Measurements from ENCODE around the gene MIGA1. TPM values are rescaled to one million over a fixed set of nuclear protein-coding genes. Genes with fewer than 3 reads are reported as not detected.

The MIGA1 gene
- total and polyA plus RNA-seq, 9 of the 15 experiments (the other 6 are each of a cell fraction or from before 2014, with no cell fraction given) = 1.6 to 5.1 (median 2.9) TPM

GRCh38 chr1:77757066-77757584, 22.3 kb upstream of the MIGA1 start:
- Histone ChIP-seq H3K27ac (ENCODE audit: extremely low read depth, low read depth, low read length) (peak overlapping the region; percentile 10; the same call in 1 of the 3 replicates), H3K4me3 (peak overlapping the region; percentile 99; the same call in 1 of the 2 replicates), H4K20me1 (replicated peaks; ENCODE audit: control insufficient read depth, insufficient read depth, low read length) (peaks cover 6% of the 10 kb centered on the region; the same call in 1 of the 2 replicates), H3K4me1 (replicated peaks in 1 of 2; ENCODE audit: control insufficient read depth in 2 of 2, insufficient read depth in 2 of 2, low read length in 2 of 2) (peaks cover 20 to 32% of the 10 kb centered on the region in 2 experiments), H3K36me3 (ENCODE audit: control insufficient read depth, insufficient read depth, low read length) (peaks cover 3% of the 10 kb centered on the region; the same call in 2 of the 3 replicates), H3K9ac (ENCODE audit: insufficient read depth in 1 of 2, low read depth in 2 of 2, low read length in 2 of 2) (peak overlapping the region in 1 of 2 experiments; percentile 82; a peak in 2 of 4 replicates), H2AFZ (ENCODE audit: low read depth, low read length) (no peak overlapping the region), H3K4me2 (ENCODE audit: insufficient read depth, low read length) (peak overlapping the region; percentile 48; the same call in 1 of the 2 replicates), H3K9me1 (ENCODE audit: control insufficient read depth, insufficient read depth, low read length) (no peaks in the 10 kb centered on the region), H3K27me3 (ENCODE audit: control insufficient read depth in 2 of 2, insufficient read depth in 2 of 2, low read length in 2 of 2) (no peaks in the 10 kb centered on the region), H3K9me3 (replicated peaks; ENCODE audit: control insufficient read depth, insufficient read depth, low read depth, low read length) (no peaks in the 10 kb centered on the region), H3K79me2 (ENCODE audit: control insufficient read depth, insufficient read depth, low read length) (peaks cover 73% of the 10 kb centered on the region)
- ATAC-seq (no peak), FAIRE-seq (no peak), DNase-seq (ENCODE audit: extremely low read depth in 1 of 4, low spot score in 3 of 4) (no peak)
- intact Hi-C loops (cut with micrococcal nuclease) (loop anchor here (2.0 to 5.0 kb wide), 2 partner anchors 20 to 250 kb away; no protein-coding TSS in a partner anchor), in situ Hi-C loops (cut with MboI) (no loop called here)
- ChIA-PET POLR2A (interaction anchor here (1.0 to 2.1 kb wide), 3 partner anchors 9 to 17 kb away, joined by 3 to 10 read pairs (median 3); no protein-coding TSS in a partner anchor), CTCF (ENCODE audit: low intra/inter-chr PET ratio) (interaction anchor here (0.6 kb wide), 1 partner anchor 11 kb away, joined by 3 read pairs; no protein-coding TSS in a partner anchor)
- 24% methylated on average over 1 of the region's 1 CpG for WGBS (ENCODE audit: insufficient coverage, low coverage, missing lambda C conversion rate)
- no TSS peak for BruUV-seq (replicated peaks)
- TF ChIP-seq MEIS2 (IDR thresholded peaks at IDR 0.05; ENCODE audit: partially characterized antibody) (peak; percentile 73), ZNF277 (CRISPR knock-in tag; IDR thresholded peaks at IDR 0.05; ENCODE audit: borderline replicate concordance) (no peak), SREBF1 (IDR thresholded peaks at IDR 0.05; ENCODE audit: borderline replicate concordance, low read depth, low read length) (no peak)
- TF ChIP-seq, protein P1, sequence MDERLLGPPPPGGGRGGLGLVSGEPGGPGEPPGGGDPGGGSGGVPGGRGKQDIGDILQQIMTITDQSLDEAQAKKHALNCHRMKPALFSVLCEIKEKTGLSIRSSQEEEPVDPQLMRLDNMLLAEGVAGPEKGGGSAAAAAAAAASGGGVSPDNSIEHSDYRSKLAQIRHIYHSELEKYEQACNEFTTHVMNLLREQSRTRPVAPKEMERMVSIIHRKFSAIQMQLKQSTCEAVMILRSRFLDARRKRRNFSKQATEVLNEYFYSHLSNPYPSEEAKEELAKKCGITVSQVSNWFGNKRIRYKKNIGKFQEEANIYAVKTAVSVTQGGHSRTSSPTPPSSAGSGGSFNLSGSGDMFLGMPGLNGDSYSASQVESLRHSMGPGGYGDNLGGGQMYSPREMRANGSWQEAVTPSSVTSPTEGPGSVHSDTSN (CRISPR knock-in tag; IDR thresholded peaks at IDR 0.05; ENCODE audit: low read depth) = no peak
- TF ChIP-seq, protein P1 (tag; conservative IDR thresholded peaks at IDR 0.05; ENCODE audit: low read depth) = peak; percentile 43

Data from K562 (cell line).